K562 (cell line): ENCODE results near the gene IDI2. TPM values are rescaled to one million over a fixed set of nuclear protein-coding genes. Genes with fewer than 3 reads are reported as not detected.

ENCODE experiments used
- ATAC-seq: fragments of 200-7000 bp; cut with Tn5 transposase; 3 replicates; pipeline ENCODE4 v1.9.1; 2020; ENCODE audit warnings: moderate library complexity
- BruUV-seq: library from RNA; stranded (reverse); fragments of 400-500 nt; replicated peaks from 2 replicates; lab custom pipeline; 2021; lab: Mats Ljungman, UMichigan
- CTCF ChIA-PET: fragments of 300-600 bp; formaldehyde crosslinking; extraction: SDS; loops from one replicate; lab custom pipeline; 2021; ENCODE audit warnings: low intra/inter-chr PET ratio; lab: Yijun Ruan, JAX
- POLR2A ChIA-PET: fragments of 300-600, 350-650 bp; sonication (Branson Sonifier 250); formaldehyde crosslinking; extraction: SDS; loops from one replicate; lab custom pipeline; 2021; ENCODE audit warnings: antibody characterized with exemption, inconsistent platforms; lab: Yijun Ruan, JAX
- DNase-seq, 4 experiments: peaks; one replicate each; pipeline versions ENCODE4 v3.0.0 to v3.0.0-alpha.2; 2011 to 2018; ENCODE audit warnings: low spot score in 3 of 4, mixed read lengths in 3 of 4; ENCODE audit errors: extremely low read depth in 1 of 4
- FAIRE-seq: peaks from 2 replicates; lab custom pipeline; 2011; peaks lifted over from hg19 to GRCh38; lab: Jason Lieb, UNC
- H2AFZ ChIP-seq: 2 replicates; pipeline ENCODE4 v1.6.0; 2011; ENCODE audit warnings: low read depth, low read length, control low read depth, inconsistent platforms
- H3K27ac ChIP-seq: fragments of 200-600 bp; 3 replicates; pipeline ENCODE4 v1.8.0; 2011; ENCODE audit warnings: low read depth, mild to moderate bottlenecking, control low read depth, inconsistent platforms, low read length, moderate library complexity, mixed read lengths; ENCODE audit errors: extremely low read depth
- H3K27me3 ChIP-seq, 2 experiments: fragments of 300-600 bp in 1 of 2; 2 replicates in 1 of 2; 3 replicates in 1 of 2; pipeline versions ENCODE4 v1.6.0 to v1.8.0; 2011; ENCODE audit warnings: inconsistent platforms in 2 of 2, low read length in 2 of 2, mild to moderate bottlenecking in 1 of 2, mixed read lengths in 1 of 2, moderate library complexity in 1 of 2; ENCODE audit not compliant: control insufficient read depth in 2 of 2, insufficient read depth in 2 of 2
- H3K36me3 ChIP-seq: fragments of 300-600 bp; 3 replicates; pipeline ENCODE4 v1.8.0; 2011; ENCODE audit warnings: mild to moderate bottlenecking, low read length, inconsistent platforms; ENCODE audit not compliant: control insufficient read depth, insufficient read depth
- H3K4me1 ChIP-seq, 2 experiments: fragments of 200-600 bp in 1 of 2; replicated peaks in 1 of 2; 2 replicates in 1 of 2; 3 replicates in 1 of 2; pipeline versions ENCODE4 v1.5.1 to v1.8.0; 2011; ENCODE audit warnings: inconsistent platforms in 2 of 2, low read length in 2 of 2, mild to moderate bottlenecking in 1 of 2, mixed read lengths in 1 of 2, moderate library complexity in 1 of 2; ENCODE audit not compliant: control insufficient read depth in 2 of 2, insufficient read depth in 2 of 2
- H3K4me2 ChIP-seq: 2 replicates; pipeline ENCODE4 v1.6.1; 2011; ENCODE audit warnings: low read length, control low read depth, inconsistent platforms, mixed read lengths; ENCODE audit not compliant: insufficient read depth
- H3K4me3 ChIP-seq: fragments of 200-600 bp; sonication (generic), shearing (Covaris generic); 2 replicates; pipeline ENCODE4 v1.5.1; 2016; ENCODE audit warnings: control low read depth, inconsistent platforms
- H3K79me2 ChIP-seq: fragments of 200-600 bp; 3 replicates; pipeline ENCODE4 v1.8.0; 2011; ENCODE audit warnings: low read length, inconsistent platforms; ENCODE audit not compliant: control insufficient read depth, insufficient read depth
- H3K9ac ChIP-seq, 2 experiments: 2 replicates each; pipeline versions ENCODE4 v1.6.0 to v1.6.1; 2011; ENCODE audit warnings: low read depth in 2 of 2, low read length in 2 of 2, control low read depth in 1 of 2, inconsistent platforms in 1 of 2, mild to moderate bottlenecking in 1 of 2, mixed read lengths in 1 of 2; ENCODE audit not compliant: insufficient read depth in 1 of 2
- H3K9me1 ChIP-seq: one replicate; pipeline ENCODE4 v1.6.0; 2011; ENCODE audit warnings: inconsistent platforms, mild to moderate bottlenecking, low read length, moderate library complexity; ENCODE audit not compliant: control insufficient read depth, insufficient read depth
- H3K9me3 ChIP-seq: replicated peaks from 2 replicates; pipeline ENCODE4 v1.5.1; 2011; ENCODE audit warnings: low read depth, low read length, inconsistent platforms; ENCODE audit not compliant: control insufficient read depth, insufficient read depth
- H4K20me1 ChIP-seq: replicated peaks from 2 replicates; pipeline ENCODE4 v1.6.1; 2011; ENCODE audit warnings: low read length, inconsistent platforms, mixed read lengths; ENCODE audit not compliant: control insufficient read depth, insufficient read depth
- ATF4 ChIP-seq: fragments of 450-650 bp; formaldehyde crosslinking; IDR thresholded peaks from 2 replicates; pipeline ENCODE4 v1.4.0; 2022; ENCODE audit warnings: mild to moderate bottlenecking, moderate library complexity
- CHAMP1 ChIP-seq: fragments of 450-650 bp; IDR thresholded peaks from 2 replicates; pipeline ENCODE4 v1.6.1; 2016; ENCODE audit warnings: mild to moderate bottlenecking
- TBP ChIP-seq: optimal IDR thresholded peaks from 2 replicates; pipeline ENCODE3; 2011; ENCODE audit warnings: low read depth, low read length, improper control_type of control experiment
- ZBTB43 ChIP-seq: sonication (generic); formaldehyde crosslinking; IDR thresholded peaks from 2 replicates; pipeline ENCODE4 v1.8.0; 2023; ENCODE audit warnings: mild to moderate bottlenecking, missing genetic modification reagents
- ZNF398 ChIP-seq: fragments of 250-450 bp; sonication (Bioruptor Pico); IDR thresholded peaks from 2 replicates; pipeline ENCODE4 v1.8.0; 2021; ENCODE audit warnings: moderate library complexity, mild to moderate bottlenecking, inconsistent platforms
- ZNF431 ChIP-seq: sonication (generic); formaldehyde crosslinking; IDR thresholded peaks from 2 replicates; pipeline ENCODE4 v1.8.0; 2022; ENCODE audit warnings: mild to moderate bottlenecking, missing genetic modification reagents
- ZNF79 ChIP-seq: fragments of 250-450 bp; sonication (Bioruptor Pico); IDR thresholded peaks from 2 replicates; pipeline ENCODE4 v1.4.0; 2020; ENCODE audit warnings: low read depth, mild to moderate bottlenecking, moderate library complexity
- WGBS: fragments of 100-300 bp; shearing (Covaris generic); methylation state at CpG from one replicate; pipeline ENCODE4 v1.1.6; 2016; ENCODE audit warnings: low coverage, mixed read lengths; ENCODE audit not compliant: insufficient coverage; ENCODE audit errors: missing lambda C conversion rate; 5-methylcytosine and 5-hydroxymethylcytosine counted together
- in situ Hi-C: fragments of 300-500 bp; cut with MboI; formaldehyde crosslinking; loops from 4 replicates; pipeline ENCODE4 v1.15.0; 2018; ENCODE audit warnings: inconsistent platforms, mixed read lengths
- intact Hi-C: fragments of 100-400 bp; cut with micrococcal nuclease; formaldehyde crosslinking; loops from 2 replicates; pipeline ENCODE4 v1.14.2; 2022
- polyA plus RNA-seq, 8 experiments: library from polyadenylated mRNA; depleted of rRNA in 4 of 8; stranded (reverse) in 5 of 8; unstranded in 3 of 8; fragments of >200 nt; fragmentation: Nextera tagmentation in 2 of 8; fragmentation: Illumina TruSeq in 1 of 8; extraction: Ambion mirVana in 2 of 8; extraction: Trizol in 1 of 8; gene quantifications; 2 replicates each; pipeline versions ENCODE4 v1.2.1 to v1.2.3, GENCODE V29; 2011 to 2014; ENCODE audit warnings: inconsistent platforms in 1 of 8, missing spikeins in 1 of 8
- total RNA-seq, 7 experiments: library from RNA; depleted of rRNA in 6 of 7; stranded (reverse); fragments of >200 nt in 6 of 7; fragmentation: Illumina TruSeq in 2 of 7; extraction: Trizol in 2 of 7; gene quantifications; 2 replicates each; pipeline versions ENCODE4 v1.2.1 to v1.2.3, GENCODE V29; 2011 to 2021; ENCODE audit warnings: low replicate concordance in 1 of 7

The IDI2 gene
- total and polyA plus RNA-seq, 9 of the 15 experiments (the other 6 are each of a cell fraction or from before 2014, with no cell fraction given) = not detected

- no peaks in the 10 kb centered on the region for H3K79me2 ChIP-seq
- POLR2A ChIA-PET = interaction anchor here (0.9 kb wide), 1 partner anchor 15 kb away, joined by 3 read pairs; the partner anchor contains the start of gene IDI1
- TF ChIP-seq ZBTB43 = no peak
- TF ChIP-seq ZNF431 (CRISPR knock-in tag) = no peak
- no peak for TF ChIP-seq CHAMP1
- no peak for TF ChIP-seq ZNF79 (CRISPR knock-in tag)
- no peak for TF ChIP-seq ATF4 (CRISPR knock-in tag)
- no peak for TF ChIP-seq TBP
- no peak for TF ChIP-seq ZNF398 (CRISPR knock-in tag)
- TF ChIP-seq, all 486 proteins: peak for 0
- Histone ChIP-seq H2AFZ (no peak overlapping the region), H3K4me1 (peaks cover 2 to 3% of the 10 kb centered on the region in 2 experiments; a peak in 2 of 5 replicates), H3K27ac (no peak overlapping the region), H3K9ac (no peak overlapping the region), H3K27me3 (no peaks in the 10 kb centered on the region), H4K20me1 (no peaks in the 10 kb centered on the region; the same call in 1 of the 2 replicates), H3K4me3 (no peak overlapping the region), H3K4me2 (no peak overlapping the region), H3K9me1 (no peaks in the 10 kb centered on the region), H3K36me3 (peaks cover 8% of the 10 kb centered on the region; the same call in 1 of the 3 replicates), H3K9me3 (no peaks in the 10 kb centered on the region)
- in situ Hi-C loops = no loop called here
- CTCF ChIA-PET = no interaction called here
- ATAC-seq = no peak
- no peak for FAIRE-seq
- 69% methylated on average over 1 of the region's 1 CpG for WGBS
- DNase-seq = no peak
- intact Hi-C loops = no loop called here
- no TSS peak for BruUV-seq
Measured at GRCh38 chr10:1033601-1034000, 7.9 kb upstream of the IDI2 start.
